OCI-LY7 (cell line): Measurements from ENCODE around the gene TUSC2. TPM values are rescaled to one million over a fixed set of nuclear protein-coding genes. Genes with fewer than 3 reads are reported as not detected.

Source experiments
- BruUV-seq: library from RNA; stranded (reverse); fragments of 400-500 nt; replicated peaks from 2 replicates; lab custom pipeline; 2021; lab: Mats Ljungman, UMichigan
- CTCF ChIA-PET: fragments of 300-600 bp; sonication (Branson Sonifier 250); formaldehyde crosslinking; loops from one replicate; lab custom pipeline; 2022; ENCODE audit warnings: antibody characterized with exemption; ENCODE audit not compliant: unreplicated experiment; lab: Charles Lee
- POLR2A ChIA-PET: fragments of 300-600 bp; sonication (Branson Sonifier 250); formaldehyde crosslinking; loops from one replicate; lab custom pipeline; 2022; ENCODE audit warnings: antibody characterized with exemption; lab: Charles Lee
- DNase-seq: peaks from one replicate; pipeline ENCODE4 v3.0.0-alpha.2; 2015; ENCODE audit warnings: low spot score
- H2AFZ ChIP-seq: fragments of 200-600 bp; sonication (generic), shearing (Covaris generic); 2 replicates; pipeline ENCODE4 v1.6.1; 2014; ENCODE audit warnings: mild to moderate bottlenecking, antibody characterized with exemption, low read length, moderate library complexity
- H3K27ac ChIP-seq: fragments of 200-600 bp; sonication (generic); 2 replicates; pipeline ENCODE4 v1.5.1; 2014; ENCODE audit warnings: mixed run types, low read depth, mild to moderate bottlenecking, moderate library complexity, low read length, inconsistent platforms; ENCODE audit not compliant: poor library complexity, severe bottlenecking
- H3K36me3 ChIP-seq: fragments of 200-600 bp; sonication (generic); 2 replicates; pipeline ENCODE4 v1.6.1; 2014; ENCODE audit warnings: mild to moderate bottlenecking, antibody characterized with exemption, low read length, moderate library complexity, mixed read lengths; ENCODE audit not compliant: insufficient read depth
- H3K4me1 ChIP-seq: fragments of 200-600 bp; sonication (generic); 2 replicates; pipeline ENCODE4 v1.5.1; 2014; ENCODE audit warnings: mild to moderate bottlenecking, low read length; ENCODE audit not compliant: insufficient read depth, poor library complexity, severe bottlenecking
- H3K4me2 ChIP-seq: fragments of 200-600 bp; sonication (generic); 2 replicates; pipeline ENCODE4 v1.6.1; 2014; ENCODE audit warnings: mild to moderate bottlenecking, low read length
- H3K4me3 ChIP-seq: fragments of 200-600 bp; sonication (generic); 2 replicates; pipeline ENCODE4 v1.5.1; 2014; ENCODE audit warnings: mild to moderate bottlenecking, low read depth, low read length; ENCODE audit not compliant: poor library complexity, severe bottlenecking
- H3K79me2 ChIP-seq: fragments of 200-600 bp; sonication (generic); 2 replicates; pipeline ENCODE4 v1.6.1; 2016; ENCODE audit warnings: low read depth, mild to moderate bottlenecking, low read length, moderate library complexity, mixed read lengths; ENCODE audit not compliant: insufficient read depth
- H3K9me2 ChIP-seq: fragments of 200-600 bp; sonication (generic); 2 replicates; pipeline ENCODE4 v1.6.1; 2016; ENCODE audit warnings: mild to moderate bottlenecking, low read length, mixed read lengths; ENCODE audit not compliant: insufficient read depth
- H3K9me3 ChIP-seq: fragments of 200-600 bp; sonication (generic); 2 replicates; pipeline ENCODE4 v1.6.1; 2014; ENCODE audit warnings: mild to moderate bottlenecking, mixed run types, low read length, mixed read lengths
- H4K20me1 ChIP-seq: fragments of 200-600 bp; sonication (generic); 2 replicates; pipeline ENCODE4 v1.6.1; 2014; ENCODE audit warnings: mild to moderate bottlenecking, antibody characterized with exemption, low read length, moderate library complexity, mixed read lengths; ENCODE audit not compliant: insufficient read depth
- EZH2phosphoT487 ChIP-seq: fragments of 200-600 bp; sonication (generic); IDR thresholded peaks from 2 replicates; pipeline ENCODE4 v1.6.1; 2018; ENCODE audit warnings: low read depth, borderline replicate concordance, mild to moderate bottlenecking, mixed run types, antibody characterized with exemption, low read length, moderate library complexity, mixed read lengths
- intact Hi-C: fragments of 100-400 bp; cut with micrococcal nuclease; formaldehyde crosslinking; loops from one replicate; pipeline ENCODE4 v1.10.0; 2022; ENCODE audit not compliant: unreplicated experiment
- total RNA-seq, 2 experiments: library from RNA; depleted of rRNA in 1 of 2; stranded (reverse); fragments of >200 nt in 1 of 2; shearing (Covaris generic) in 1 of 2; gene quantifications; 2 replicates each; pipeline ENCODE4 v1.2.3, GENCODE V29; 2014 to 2022
- TF ChIP-seq, protein P1 (sequence below): fragments of 200-600 bp; sonication (generic); conservative IDR thresholded peaks from 2 replicates; pipeline ENCODE4 v1.5.1; 2014; ENCODE audit warnings: mild to moderate bottlenecking, antibody characterized with exemption, low read length, moderate library complexity, mixed read lengths

The TUSC2 gene
- total RNA-seq, 2 experiments from 2014 or later = 20.4 to 24.5 TPM

DNA sequence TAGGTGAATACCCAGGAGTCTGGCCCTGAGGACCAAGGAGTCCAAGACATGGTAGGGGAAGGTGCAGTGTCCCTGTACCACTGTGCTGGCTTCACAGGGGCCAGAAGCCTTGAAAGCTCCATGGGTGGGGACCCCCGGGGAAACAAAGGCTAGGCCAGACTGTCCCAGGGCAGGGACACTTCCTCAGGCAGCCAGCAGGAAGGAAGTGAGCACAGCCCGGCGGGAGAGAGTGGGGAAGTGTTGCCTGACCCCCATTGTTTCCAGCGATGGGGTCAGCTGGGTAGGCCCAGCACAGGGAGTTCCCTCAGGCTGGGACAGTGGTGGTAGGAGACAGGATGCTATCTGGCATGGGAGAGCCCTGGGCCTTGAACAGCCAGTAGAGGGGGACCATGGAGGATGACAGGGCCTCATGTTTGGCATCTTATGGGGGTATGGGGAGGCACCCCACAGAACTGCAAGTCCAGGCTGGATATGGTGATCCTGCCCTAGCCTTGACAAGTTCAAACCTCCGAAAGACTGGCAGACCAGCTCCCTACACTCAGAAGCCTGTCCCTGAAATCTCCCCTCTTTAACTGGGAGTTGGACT, 4.3 kb downstream of the TUSC2 start:
- Histone ChIP-seq H3K4me1 (peaks cover 34% of the 10 kb centered on the region), H4K20me1 (no peaks in the 10 kb centered on the region), H3K36me3 (peaks cover 20% of the 10 kb centered on the region; the same call in 1 of the 2 replicates), H3K27ac (no peak overlapping the region), H3K4me2 (no peak overlapping the region), H2AFZ (no peak overlapping the region), H3K9me3 (no peaks in the 10 kb centered on the region), H3K4me3 (no peak overlapping the region), H3K79me2 (peaks cover 12% of the 10 kb centered on the region; the same call in 1 of the 2 replicates), H3K9me2 (no peaks in the 10 kb centered on the region)
- CTCF ChIA-PET = interaction anchor here (1.9 kb wide), 1 partner anchor 31 kb away, joined by 5 read pairs; the partner anchor contains the start of gene IFRD2
- BruUV-seq = no TSS peak
- no peak for TF ChIP-seq EZH2phosphoT487
- TF ChIP-seq, protein P1, sequence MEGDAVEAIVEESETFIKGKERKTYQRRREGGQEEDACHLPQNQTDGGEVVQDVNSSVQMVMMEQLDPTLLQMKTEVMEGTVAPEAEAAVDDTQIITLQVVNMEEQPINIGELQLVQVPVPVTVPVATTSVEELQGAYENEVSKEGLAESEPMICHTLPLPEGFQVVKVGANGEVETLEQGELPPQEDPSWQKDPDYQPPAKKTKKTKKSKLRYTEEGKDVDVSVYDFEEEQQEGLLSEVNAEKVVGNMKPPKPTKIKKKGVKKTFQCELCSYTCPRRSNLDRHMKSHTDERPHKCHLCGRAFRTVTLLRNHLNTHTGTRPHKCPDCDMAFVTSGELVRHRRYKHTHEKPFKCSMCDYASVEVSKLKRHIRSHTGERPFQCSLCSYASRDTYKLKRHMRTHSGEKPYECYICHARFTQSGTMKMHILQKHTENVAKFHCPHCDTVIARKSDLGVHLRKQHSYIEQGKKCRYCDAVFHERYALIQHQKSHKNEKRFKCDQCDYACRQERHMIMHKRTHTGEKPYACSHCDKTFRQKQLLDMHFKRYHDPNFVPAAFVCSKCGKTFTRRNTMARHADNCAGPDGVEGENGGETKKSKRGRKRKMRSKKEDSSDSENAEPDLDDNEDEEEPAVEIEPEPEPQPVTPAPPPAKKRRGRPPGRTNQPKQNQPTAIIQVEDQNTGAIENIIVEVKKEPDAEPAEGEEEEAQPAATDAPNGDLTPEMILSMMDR = no peak
- POLR2A ChIA-PET = interaction anchor here (1.2 kb wide), 1 partner anchor 27 kb away, joined by 3 read pairs; the partner anchor contains the start of gene NPRL2
- no peak for DNase-seq
- intact Hi-C loops = loop anchor here (1.0 to 5.0 kb wide), 3 partner anchors 24 to 96 kb away; partner anchors contain the start of genes HYAL3 and NAA80

- Histone ChIP-seq H4K20me1 (no peaks in the 10 kb centered on the region), H3K4me2 (no peak overlapping the region), H3K4me3 (no peak overlapping the region), H3K9me2 (no peaks in the 10 kb centered on the region), H3K79me2 (peaks cover 12% of the 10 kb centered on the region; the same call in 1 of the 2 replicates), H3K4me1 (peaks cover 34% of the 10 kb centered on the region), H3K27ac (no peak overlapping the region), H2AFZ (no peak overlapping the region), H3K9me3 (no peaks in the 10 kb centered on the region), H3K36me3 (peaks cover 24% of the 10 kb centered on the region; the same call in 1 of the 2 replicates)
- ChIA-PET POLR2A (interaction anchor here (1.2 kb wide), 1 partner anchor 27 kb away, joined by 3 read pairs; the partner anchor contains the start of gene NPRL2), CTCF (interaction anchor here (1.9 kb wide), 1 partner anchor 31 kb away, joined by 5 read pairs; the partner anchor contains the start of gene IFRD2)
- intact Hi-C loops = loop anchor here (5.0 kb wide), 1 partner anchor 96 kb away; no protein-coding TSS in a partner anchor
- TF ChIP-seq, protein P1 = no peak
- TF ChIP-seq EZH2phosphoT487 = no peak
- BruUV-seq = no TSS peak
- no peak for DNase-seq
Measured at GRCh38 chr3:50323092-50323600, 4.9 kb downstream of the TUSC2 start.
